K562 (cell line): ENCODE results near the gene GMPR. TPM values are rescaled to one million over a fixed set of nuclear protein-coding genes. Genes with fewer than 3 reads are reported as not detected.

Experiments used
- ARID3A ChIP-seq: IDR thresholded peaks from 2 replicates; pipeline ENCODE4 v1.6.1; 2012; ENCODE audit warnings: low read depth, low read length, improper control_type of control experiment, borderline replicate concordance
- CLOCK ChIP-seq: fragments of 250-450 bp; sonication (Bioruptor Pico); IDR thresholded peaks from 2 replicates; pipeline ENCODE4 v1.4.0; 2020; ENCODE audit warnings: mild to moderate bottlenecking, moderate library complexity, borderline replicate concordance
- LEF1 ChIP-seq: fragments of 450-650 bp; IDR thresholded peaks from 2 replicates; pipeline ENCODE4 v1.6.1; 2016; ENCODE audit warnings: mild to moderate bottlenecking
- NR1H2 ChIP-seq: sonication (generic); formaldehyde crosslinking; IDR thresholded peaks from 2 replicates; pipeline ENCODE4 v1.4.0; 2020; ENCODE audit warnings: mild to moderate bottlenecking, missing genetic modification reagents
- SLC30A9 ChIP-seq: fragments of 250-450 bp; sonication (Bioruptor Pico); IDR thresholded peaks from 2 replicates; pipeline ENCODE4 v1.8.0; 2022; ENCODE audit warnings: mild to moderate bottlenecking, moderate library complexity
- TAF7 ChIP-seq: fragments of 450-650 bp; IDR thresholded peaks from 2 replicates; pipeline ENCODE4 v1.6.1; 2016; ENCODE audit warnings: missing genetic modification characterization, missing compliant biosample characterization
- ZBTB11 ChIP-seq, 3 experiments: fragments of 200-800 bp in 1 of 3; fragments of 250-450 bp in 1 of 3; fragments of 450-650 bp in 1 of 3; sonication (Bioruptor Pico) in 1 of 3; sonication (Bioruptor generic) in 1 of 3; formaldehyde crosslinking in 1 of 3; IDR thresholded peaks; 2 replicates each; pipeline versions ENCODE4 v1.6.1 to v1.8.0; 2016 to 2022; ENCODE audit warnings: mild to moderate bottlenecking in 2 of 3, missing genetic modification characterization in 2 of 3, missing compliant biosample characterization in 1 of 3, moderate library complexity in 1 of 3
- ZNF280A ChIP-seq: fragments of 450-650 bp; IDR thresholded peaks from 2 replicates; pipeline ENCODE4 v1.6.1; 2018; ENCODE audit warnings: mild to moderate bottlenecking, low read depth; ENCODE audit not compliant: partially characterized antibody
- ZNF655 ChIP-seq: fragments of 250-450 bp; sonication (Bioruptor Pico); IDR thresholded peaks from 2 replicates; pipeline ENCODE4 v1.5.0; 2021
- polyA plus RNA-seq, 8 experiments: library from polyadenylated mRNA; depleted of rRNA in 4 of 8; stranded (reverse) in 5 of 8; unstranded in 3 of 8; fragments of >200 nt; fragmentation: Nextera tagmentation in 2 of 8; fragmentation: Illumina TruSeq in 1 of 8; extraction: Ambion mirVana in 2 of 8; extraction: Trizol in 1 of 8; gene quantifications; 2 replicates each; pipeline versions ENCODE4 v1.2.1 to v1.2.3, GENCODE V29; 2011 to 2014; ENCODE audit warnings: inconsistent platforms in 1 of 8, missing spikeins in 1 of 8
- total RNA-seq, 7 experiments: library from RNA; depleted of rRNA in 6 of 7; stranded (reverse); fragments of >200 nt in 6 of 7; fragmentation: Illumina TruSeq in 2 of 7; extraction: Trizol in 2 of 7; gene quantifications; 2 replicates each; pipeline versions ENCODE4 v1.2.1 to v1.2.3, GENCODE V29; 2011 to 2021; ENCODE audit warnings: low replicate concordance in 1 of 7

GMPR gene
- total and polyA plus RNA-seq, 9 of the 15 experiments (the other 6 are each of a cell fraction or from before 2014, with no cell fraction given) = 34.6 to 83.7 (median 49.8) TPM

- TF ChIP-seq ZBTB11 (CRISPR knock-in tag; IDR thresholded peaks at IDR 0.05) (peak in 1 of 3 experiments; percentile 82; a peak in 2 of 6 replicates), ZNF655 (CRISPR knock-in tag) (no peak), CLOCK (no peak), ZNF280A (no peak), ARID3A (peak; percentile 66; the same call in 1 of the 2 replicates), NR1H2 (CRISPR knock-in tag) (no peak), SLC30A9 (CRISPR knock-in tag) (no peak), LEF1 (peak; percentile 92), TAF7 (tag) (no peak)
These were observed 31.9 kb downstream of the GMPR start (continued) for GRCh38 chr6:16270178-16270794.
